GM12878 (cell line): ENCODE results near the gene EBI3. TPM values are rescaled to one million over a fixed set of nuclear protein-coding genes. Genes with fewer than 3 reads are reported as not detected.

Source experiments
- BCL11A ChIP-seq: IDR thresholded peaks from 2 replicates; pipeline ENCODE4 v1.6.1; 2011; ENCODE audit warnings: low read depth, low read length
- BMI1 ChIP-seq: fragments of 450-650 bp; IDR thresholded peaks from 2 replicates; pipeline ENCODE4 v1.6.1; 2016; ENCODE audit warnings: mild to moderate bottlenecking, moderate library complexity, borderline replicate concordance
- CBFB ChIP-seq: IDR thresholded peaks from 2 replicates; pipeline ENCODE4 v1.6.1; 2016; ENCODE audit warnings: antibody characterized with exemption, low read depth
- CHD1 ChIP-seq: IDR thresholded peaks from 2 replicates; pipeline ENCODE4 v1.6.1; 2012; ENCODE audit warnings: low read depth, low read length, improper control_type of control experiment
- EP300 ChIP-seq, 2 experiments: fragments of 150-350 bp in 1 of 2; IDR thresholded peaks; 2 replicates each; pipeline ENCODE4 v1.6.1; 2011 to 2012; ENCODE audit warnings: low read depth in 2 of 2, low read length in 2 of 2, borderline replicate concordance in 1 of 2, improper control_type of control experiment in 1 of 2, inconsistent platforms in 1 of 2; ENCODE audit not compliant: control insufficient read depth in 1 of 2
- FOXK2 ChIP-seq: fragments of 450-650 bp; IDR thresholded peaks from 2 replicates; pipeline ENCODE4 v1.6.1; 2017; ENCODE audit warnings: mild to moderate bottlenecking, moderate library complexity
- HDGF ChIP-seq: fragments of 450-650 bp; IDR thresholded peaks from 2 replicates; pipeline ENCODE4 v1.6.1; 2016; ENCODE audit warnings: antibody characterized with exemption
- JUNB ChIP-seq: IDR thresholded peaks from 2 replicates; pipeline ENCODE4 v1.6.1; 2016; ENCODE audit warnings: antibody characterized with exemption, mild to moderate bottlenecking
- KAT2A ChIP-seq: conservative IDR thresholded peaks from 2 replicates; pipeline ENCODE4 v1.6.1; 2011; ENCODE audit warnings: low read depth, low read length; ENCODE audit not compliant: control insufficient read depth
- LARP7 ChIP-seq: fragments of 450-650 bp; IDR thresholded peaks from 2 replicates; pipeline ENCODE4 v1.6.1; 2017; ENCODE audit warnings: mild to moderate bottlenecking
- MAX ChIP-seq: IDR thresholded peaks from 2 replicates; pipeline ENCODE4 v1.6.1; 2012; ENCODE audit warnings: low read depth, low read length, improper control_type of control experiment
- NBN ChIP-seq: fragments of 450-650 bp; IDR thresholded peaks from 2 replicates; pipeline ENCODE4 v1.6.1; 2016
- NFIC ChIP-seq: IDR thresholded peaks from 2 replicates; pipeline ENCODE4 v1.6.1; 2012; ENCODE audit warnings: low read depth, mild to moderate bottlenecking, inconsistent platforms, low read length, moderate library complexity
- NFXL1 ChIP-seq: fragments of 450-650 bp; IDR thresholded peaks from 2 replicates; pipeline ENCODE4 v1.6.1; 2017; ENCODE audit warnings: antibody characterized with exemption, mild to moderate bottlenecking, borderline replicate concordance
- PAX8 ChIP-seq: fragments of 450-650 bp; IDR thresholded peaks from 2 replicates; pipeline ENCODE4 v1.6.1; 2017; ENCODE audit warnings: mild to moderate bottlenecking, moderate library complexity
- PML ChIP-seq: IDR thresholded peaks from 2 replicates; pipeline ENCODE4 v1.6.1; 2012; ENCODE audit warnings: low read length, inconsistent platforms
- RELB ChIP-seq: fragments of 450-650 bp; IDR thresholded peaks from 2 replicates; pipeline ENCODE4 v1.6.1; 2017; ENCODE audit warnings: low read depth, mild to moderate bottlenecking, moderate library complexity
- REST ChIP-seq: IDR thresholded peaks from 2 replicates; pipeline ENCODE4 v1.6.1; 2012; ENCODE audit warnings: mild to moderate bottlenecking, low read depth, low read length
- SIX5 ChIP-seq: IDR thresholded peaks from 2 replicates; pipeline ENCODE4 v1.6.1; 2011; ENCODE audit warnings: mild to moderate bottlenecking, low read depth, low read length, moderate library complexity; ENCODE audit not compliant: severe bottlenecking
- SREBF1 ChIP-seq: IDR thresholded peaks from 2 replicates; pipeline ENCODE4 v1.6.1; 2012; ENCODE audit warnings: mild to moderate bottlenecking, low read length
- TARDBP ChIP-seq: IDR thresholded peaks from 2 replicates; pipeline ENCODE4 v1.6.1; 2016; ENCODE audit warnings: borderline replicate concordance
- USF2 ChIP-seq: IDR thresholded peaks from 2 replicates; pipeline ENCODE4 v1.6.1; 2011; ENCODE audit warnings: low read depth, low read length, improper control_type of control experiment, borderline replicate concordance
- ZNF384 ChIP-seq: IDR thresholded peaks from 2 replicates; pipeline ENCODE4 v1.6.1; 2012; ENCODE audit warnings: low read depth, mild to moderate bottlenecking, low read length, improper control_type of control experiment, borderline replicate concordance
- ZSCAN29 ChIP-seq: fragments of 450-650 bp; IDR thresholded peaks from 2 replicates; pipeline ENCODE4 v1.6.1; 2017; ENCODE audit warnings: mild to moderate bottlenecking, moderate library complexity
- ZZZ3 ChIP-seq: IDR thresholded peaks from 2 replicates; pipeline ENCODE4 v1.6.1; 2011; ENCODE audit warnings: low read depth; ENCODE audit not compliant: control insufficient read depth, insufficient read length
- polyA plus RNA-seq, 11 experiments: library from polyadenylated mRNA; depleted of rRNA in 4 of 11; unstranded in 6 of 11; stranded (reverse) in 5 of 11; fragments of >200 nt; fragmentation: Nextera tagmentation in 4 of 11; fragmentation: Illumina TruSeq in 1 of 11; extraction: Ambion mirVana in 4 of 11; extraction: Trizol in 1 of 11; gene quantifications; 1 replicate in 1 of 11; 2 replicates in 10 of 11; pipeline versions ENCODE4 v1.2.1 to v1.2.3, GENCODE V29; 2011 to 2016; ENCODE audit warnings: inconsistent platforms in 2 of 11, missing spikeins in 2 of 11, low read depth in 1 of 11
- total RNA-seq, 4 experiments: library from RNA; depleted of rRNA in 3 of 4; stranded (reverse); fragments of >200 nt in 3 of 4; fragmentation: Illumina TruSeq in 1 of 4; extraction: Trizol in 1 of 4; gene quantifications; 2 replicates each; pipeline versions ENCODE4 v1.2.1 to v1.2.3, GENCODE V29; 2013 to 2021

EBI3 gene
- total and polyA plus RNA-seq, 10 of the 15 experiments (the other 5 are each of a cell fraction or from before 2014, with no cell fraction given): 22.0 to 288 (median 186) TPM

GRCh38 chr19:4246767-4247593 is 17.7 kb downstream of the EBI3 start, which contains the start of gene YJU2 (continued):
- TF ChIP-seq SREBF1: no peak
- TF ChIP-seq NFXL1: peak; percentile 92
- TF ChIP-seq CHD1: no peak
- TF ChIP-seq HDGF: peak; percentile 71
- no peak for TF ChIP-seq ZSCAN29
- TF ChIP-seq REST: peak; percentile 31; the same call in 1 of the 2 replicates
- no peak; a peak in 1 of 4 replicates for TF ChIP-seq EP300 (IDR thresholded peaks at IDR 0.05; ENCODE audit: borderline replicate concordance in 1 of 2, control insufficient read depth in 1 of 2, low read depth in 2 of 2, low read length in 2 of 2)
- TF ChIP-seq ZNF384: peak; percentile 94
- 0 out of 2 replicates have a peak, but pooled peaks have one; percentile 15 for TF ChIP-seq BCL11A
- no peak for TF ChIP-seq LARP7
- peak; percentile 95 for TF ChIP-seq NBN
- peak; percentile 99 for TF ChIP-seq RELB
- TF ChIP-seq MAX: peak; percentile 84
- TF ChIP-seq BMI1: no peak
- peak; percentile 98 for TF ChIP-seq PML
- TF ChIP-seq NFIC: peak; percentile 87
- no peak for TF ChIP-seq JUNB
- peak; percentile 73; the same call in 1 of the 2 replicates for TF ChIP-seq TARDBP
- TF ChIP-seq SIX5: peak; percentile 73
- no peak; the same call in 1 of the 2 replicates for TF ChIP-seq CBFB
- TF ChIP-seq PAX8: no peak
- peak; percentile 55; the same call in 1 of the 2 replicates for TF ChIP-seq FOXK2
- no peak for TF ChIP-seq KAT2A
- TF ChIP-seq ZZZ3: no peak
- TF ChIP-seq USF2: peak; percentile 36; the same call in 1 of the 2 replicates
